GM18907 (cell line): ENCODE results near the gene ABTB2.

Source experiments
- ATAC-seq: cut with Tn5 transposase; IDR thresholded peaks from one replicate; pipeline ENCODE4 v1.9.1; 2021; ENCODE audit warnings: mild to moderate bottlenecking, moderate library complexity; ENCODE audit not compliant: unreplicated experiment

The ABTB2 gene

DNA sequence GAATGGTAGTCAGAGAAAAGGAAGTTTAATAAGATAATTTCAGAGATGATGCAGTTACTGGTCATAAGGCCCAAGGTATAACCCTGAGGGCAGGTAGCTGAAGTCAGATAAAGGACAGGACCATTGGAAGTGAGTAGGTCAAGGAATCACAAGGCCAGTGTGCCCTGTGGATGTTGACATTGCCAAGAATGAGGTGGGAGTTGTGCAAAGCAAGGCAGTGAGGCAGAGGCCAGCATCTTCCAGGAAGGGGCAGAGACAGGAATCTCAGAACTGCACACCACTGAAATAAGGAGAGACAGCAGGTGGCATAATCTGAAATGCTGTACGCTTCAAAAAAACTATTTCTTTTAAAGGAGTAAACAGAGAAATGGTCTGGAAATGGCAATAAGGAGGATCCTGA lies 61.4 kb downstream of the ABTB2 start:
- ATAC-seq = no peak

GRCh38 chr11:34292546-34292945 lies 65.3 kb downstream of the ABTB2 start:
- ATAC-seq = no peak

- ATAC-seq = no peak
Observed at GRCh38 chr11:34292111-34292510, 65.7 kb downstream of the ABTB2 start.

DNA sequence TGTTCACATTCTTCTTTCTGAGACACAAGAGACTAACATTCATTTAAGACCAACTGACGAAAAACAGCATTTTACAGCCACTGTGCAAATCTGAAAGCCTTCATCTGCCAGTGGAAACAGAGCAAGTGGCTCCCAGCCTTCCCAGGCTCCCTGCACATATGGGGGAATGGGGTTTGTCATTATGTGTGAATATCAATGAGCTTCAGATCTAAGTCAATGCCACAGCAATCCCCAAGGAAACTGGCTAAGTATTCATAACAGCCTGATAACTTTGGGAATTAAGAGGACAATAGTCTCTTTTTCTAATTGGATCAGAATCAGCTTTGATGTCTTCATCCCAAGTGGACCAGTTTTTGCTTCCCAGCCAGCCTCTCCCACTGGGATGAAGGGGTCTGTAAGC lies 66.9 kb downstream of the ABTB2 start:
- ATAC-seq = no peak

DNA sequence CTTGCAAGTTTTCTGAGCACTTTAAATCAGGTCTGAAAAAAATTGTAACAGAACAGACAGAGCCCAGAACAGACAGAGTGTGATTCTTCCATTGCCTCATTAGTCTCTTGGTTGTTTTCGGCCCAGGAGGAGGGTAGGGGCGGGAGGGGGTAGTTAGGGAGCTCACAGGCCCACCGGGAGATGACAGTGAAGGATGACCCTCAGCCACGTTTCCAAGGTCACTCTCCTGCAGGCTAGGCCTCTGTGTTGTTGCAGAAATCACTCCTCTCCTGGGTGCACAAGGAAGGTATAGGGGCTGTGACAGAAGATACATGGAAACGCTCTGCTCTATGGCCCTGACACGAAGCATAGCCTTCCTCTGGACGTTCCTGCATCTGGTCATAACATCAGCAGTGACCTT lies 69.3 kb downstream of the ABTB2 start:
- ATAC-seq = no peak

DNA sequence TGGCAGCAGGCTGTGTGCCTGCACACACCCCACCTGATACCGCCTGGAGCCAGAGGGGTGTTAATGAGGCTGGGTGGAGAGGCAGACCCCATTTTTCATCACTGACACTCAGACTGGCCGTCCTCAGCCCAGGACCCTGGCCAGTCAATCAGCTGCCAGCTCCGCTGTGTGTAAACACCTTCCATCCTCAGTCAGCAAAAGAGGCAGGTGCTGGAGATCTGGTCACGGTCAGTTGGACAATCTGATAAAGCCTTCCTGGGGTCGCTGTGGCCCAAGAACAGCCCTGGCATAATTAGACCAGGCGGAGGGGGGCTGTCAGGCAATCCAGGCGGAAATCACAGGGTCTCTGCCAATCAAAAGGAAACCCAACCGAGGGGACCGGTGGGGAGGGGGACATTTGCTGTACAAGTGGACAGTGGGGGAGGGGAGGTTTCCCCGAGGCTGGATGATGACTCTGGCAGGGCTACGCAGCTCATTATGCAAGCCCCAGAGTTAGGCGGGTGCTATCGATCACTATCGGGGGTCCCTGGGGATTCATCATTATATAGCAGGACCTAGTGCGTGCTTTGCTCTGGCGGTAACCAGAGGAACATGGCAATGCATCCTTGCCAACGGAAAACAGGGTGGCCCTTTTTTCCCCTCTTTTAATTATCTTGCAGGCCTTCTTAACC lies 72.9 kb downstream of the ABTB2 start:
- no peak for ATAC-seq

- ATAC-seq = no peak
Observed at GRCh38 chr11:34284156-34284555, 73.7 kb downstream of the ABTB2 start.

GRCh38 chr11:34280945-34281872 lies 76.6 kb downstream of the ABTB2 start:
- ATAC-seq = no peak

DNA sequence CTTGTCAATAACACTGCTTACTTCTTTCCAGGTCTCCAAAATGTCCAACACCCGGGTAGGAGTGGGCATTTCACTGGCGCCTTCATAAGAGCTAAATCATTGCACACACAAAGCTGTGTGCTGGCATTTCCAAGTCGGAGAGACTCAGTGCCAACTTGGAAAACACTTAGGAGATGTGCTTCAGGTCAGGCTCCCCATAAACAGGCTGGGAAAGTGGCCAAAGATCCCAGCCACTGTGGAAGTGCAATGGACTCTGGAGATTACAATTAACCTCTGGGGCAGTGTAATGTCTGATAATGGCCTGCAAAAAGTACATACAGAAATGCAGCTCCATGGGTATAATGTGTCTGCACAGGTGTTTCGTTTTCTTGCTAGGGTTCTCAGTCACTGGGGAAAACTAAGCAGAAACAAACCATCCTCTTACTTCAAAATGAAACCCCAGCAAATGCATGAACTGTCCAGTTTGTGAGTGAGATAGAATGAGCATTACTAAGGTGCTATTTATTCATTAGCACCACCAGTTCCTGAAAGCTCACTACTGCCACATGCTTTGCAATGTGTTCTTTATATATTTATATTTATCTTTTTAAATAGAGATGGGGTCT lies 79.0 kb downstream of the ABTB2 start:
- ATAC-seq = peak; percentile 81

- ATAC-seq = peak; percentile 10
Observed at GRCh38 chr11:34278175-34278574, 79.6 kb downstream of the ABTB2 start.

DNA sequence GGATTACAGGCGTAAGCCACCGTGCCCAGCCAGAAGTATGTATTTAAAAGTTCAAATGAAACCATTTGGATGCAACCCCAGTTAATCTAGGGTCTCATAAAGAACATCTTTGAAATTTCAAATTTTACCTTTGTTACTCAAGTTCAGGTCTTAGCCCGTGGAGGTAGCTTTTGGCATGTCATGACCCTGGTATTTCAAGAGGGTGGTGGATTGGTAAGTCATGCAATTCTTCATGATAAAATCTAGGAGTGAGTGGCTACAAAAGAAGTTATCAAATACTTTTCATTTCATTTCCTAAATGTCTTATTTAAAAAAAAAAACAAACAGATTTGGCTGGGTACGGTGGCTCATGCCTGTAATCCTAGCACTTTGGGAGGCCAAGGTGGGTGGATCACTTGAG lies 80.6 kb downstream of the ABTB2 start:
- ATAC-seq = no peak

DNA sequence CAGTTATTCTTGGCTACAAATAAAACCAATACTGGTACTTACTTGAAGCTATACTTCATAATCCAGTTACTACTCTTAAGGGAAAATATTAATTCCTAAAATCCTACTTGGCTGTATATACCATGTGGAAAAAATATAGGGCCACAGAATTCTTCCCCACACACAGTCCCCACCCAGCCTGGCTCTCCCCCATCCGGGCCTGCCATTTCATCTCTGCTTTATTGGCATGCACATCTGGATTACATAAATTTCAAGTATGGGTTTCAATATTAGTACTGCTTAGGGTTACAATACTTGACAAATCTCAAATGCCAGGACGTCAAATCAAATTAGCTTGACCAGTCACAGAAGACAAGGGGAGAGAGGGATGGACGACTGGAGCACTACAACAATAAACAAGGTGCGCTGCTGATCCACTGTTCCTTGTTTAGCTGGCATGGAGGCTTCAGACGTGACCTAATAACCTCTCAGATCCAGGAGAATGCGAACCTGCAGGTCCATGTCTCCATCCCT lies 81.4 kb downstream of the ABTB2 start:
- ATAC-seq = no peak

GRCh38 chr11:34275486-34275885 lies 82.3 kb downstream of the ABTB2 start:
- no peak for ATAC-seq

DNA sequence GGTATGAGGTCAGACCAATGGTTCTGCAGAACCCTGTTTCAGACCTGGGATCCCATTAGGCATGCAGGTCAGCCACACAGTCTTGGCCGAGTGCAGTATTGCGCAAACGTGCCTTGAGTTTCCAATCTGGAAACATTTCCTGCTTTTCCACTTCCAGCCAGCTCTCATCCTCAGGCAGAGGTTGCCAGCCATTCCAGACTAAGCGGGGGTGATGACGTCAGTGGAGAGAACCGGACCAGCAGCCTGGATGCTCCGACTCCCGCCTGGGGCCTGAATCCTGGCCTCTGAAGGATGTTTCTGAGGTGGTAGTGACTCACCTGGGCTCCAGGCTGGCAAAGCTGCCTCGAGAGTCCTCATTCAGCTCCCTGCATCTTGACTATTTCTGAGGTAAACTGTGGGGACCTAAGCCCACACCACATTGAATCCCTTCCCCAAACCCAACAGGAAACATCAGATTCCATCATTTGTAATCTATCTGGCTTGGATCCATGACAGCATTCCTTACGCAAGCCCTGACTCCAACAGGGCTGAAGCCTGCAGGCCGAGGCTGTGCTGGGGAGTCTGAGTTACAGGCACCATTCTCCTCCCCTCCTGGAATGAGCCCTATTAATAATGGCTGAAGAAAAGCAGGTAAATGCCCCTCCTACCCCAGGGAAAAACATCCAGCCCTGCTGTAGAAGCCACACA lies 83.0 kb downstream of the ABTB2 start:
- ATAC-seq = no peak

DNA sequence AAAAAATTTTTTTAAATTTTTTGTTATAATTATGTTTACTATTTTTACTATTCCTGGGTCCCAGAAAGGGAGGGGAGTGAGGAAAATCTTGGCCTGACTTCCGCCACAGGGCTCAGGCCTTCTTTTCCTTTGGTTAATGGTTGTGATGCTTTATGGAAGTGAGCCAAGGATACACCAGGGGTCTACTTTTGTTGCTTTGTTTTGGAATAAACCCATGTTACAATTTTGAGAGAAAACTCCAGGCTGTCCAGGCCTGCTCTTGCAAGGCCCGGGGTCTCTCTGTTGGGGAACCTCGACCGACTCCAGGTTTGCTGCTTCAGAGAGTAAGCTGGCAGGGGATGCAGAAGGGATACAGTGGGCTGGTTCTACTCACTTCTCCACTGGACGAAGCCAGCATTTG lies 84.7 kb downstream of the ABTB2 start:
- no peak for ATAC-seq

DNA sequence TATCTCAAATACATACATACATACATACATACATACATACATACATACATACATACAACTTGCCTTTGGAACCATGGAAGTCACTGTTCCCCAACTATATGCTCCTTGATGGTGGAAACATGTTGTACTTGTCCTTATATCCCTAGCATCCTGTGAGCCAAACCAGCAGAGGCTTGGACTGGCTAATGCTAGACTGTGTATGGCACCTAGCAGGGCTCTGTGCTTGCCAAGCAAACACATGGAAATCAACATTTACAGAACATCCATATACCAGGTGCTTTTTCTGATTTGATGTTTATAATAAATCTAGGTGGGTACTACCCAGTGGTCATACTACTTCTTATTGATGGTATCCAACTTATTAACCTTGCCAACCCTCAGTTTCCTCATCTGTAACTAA lies 86.1 kb downstream of the ABTB2 start:
- ATAC-seq = no peak

GRCh38 chr11:34270711-34271110 lies 87.1 kb downstream of the ABTB2 start:
- ATAC-seq = no peak

- no peak for ATAC-seq
Observed at GRCh38 chr11:34269694-34270245, 88.0 kb downstream of the ABTB2 start.

DNA sequence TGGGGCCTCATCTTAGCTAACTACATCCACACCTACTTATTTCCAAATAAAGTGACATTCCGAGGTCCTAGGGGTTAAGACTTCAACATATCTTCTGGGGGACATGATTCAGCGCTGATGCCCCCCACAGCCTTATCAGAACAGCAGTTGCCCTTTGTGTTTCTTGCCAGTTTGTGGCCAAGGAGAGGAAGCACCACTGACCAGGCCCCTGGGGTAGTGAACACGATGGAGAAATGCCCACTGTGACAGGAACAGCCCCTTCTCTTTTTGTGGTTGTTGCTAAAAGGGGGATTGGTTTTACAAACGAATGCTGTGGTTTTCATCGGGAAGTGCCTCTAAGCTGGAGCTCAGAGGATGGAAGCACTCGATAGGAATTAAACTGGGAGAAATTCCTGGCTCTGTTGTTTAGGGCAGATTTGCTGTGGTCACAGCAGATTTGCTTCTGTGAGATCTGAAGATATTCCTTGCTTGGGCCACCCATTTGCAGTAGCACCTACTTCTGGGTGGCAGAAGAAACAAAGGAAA lies 88.8 kb downstream of the ABTB2 start:
- no peak for ATAC-seq

GRCh38 chr11:34267417-34267816 lies 90.4 kb downstream of the ABTB2 start:
- no peak for ATAC-seq

- no peak for ATAC-seq
Observed at GRCh38 chr11:34267013-34267412, 90.8 kb downstream of the ABTB2 start.
